Ureter (tissue), 1 donor: Measurements from ENCODE around the gene TDRD1. TPM values are rescaled to one million over a fixed set of nuclear protein-coding genes. Genes with fewer than 3 reads are reported as not detected.

Experiments
- DNase-seq: peaks from one replicate; pipeline ENCODE4 v3.0.0-alpha.2; 2020; ENCODE audit warnings: low spot score
- total RNA-seq: library from RNA; stranded (reverse); gene quantifications from one replicate; pipeline ENCODE4 v1.2.4, GENCODE V29; 2023
- donor health status: DM: yes; HTN: yes; CAD: no.

The TDRD1 gene
- total RNA-seq, 1 donor from 2014 or later, result 0.23 TPM

GRCh38 chr10:114239117-114239993 is 60.2 kb downstream of the TDRD1 start, which contains the start of gene VWA2:
Gene VWA2 (plus strand): TSS chr10:114239254. CDS start chr10:114248714, 9,460 bp downstream.
- DNase-seq, result no peak

GRCh38 chr10:114239994-114240345 is 60.8 kb downstream of the TDRD1 start:
- no peak for DNase-seq

GRCh38 chr10:114242235-114242634 is 63.1 kb downstream of the TDRD1 start:
- DNase-seq, result no peak

GRCh38 chr10:114243661-114244060 is 64.5 kb downstream of the TDRD1 start:
- DNase-seq, result no peak

DNA sequence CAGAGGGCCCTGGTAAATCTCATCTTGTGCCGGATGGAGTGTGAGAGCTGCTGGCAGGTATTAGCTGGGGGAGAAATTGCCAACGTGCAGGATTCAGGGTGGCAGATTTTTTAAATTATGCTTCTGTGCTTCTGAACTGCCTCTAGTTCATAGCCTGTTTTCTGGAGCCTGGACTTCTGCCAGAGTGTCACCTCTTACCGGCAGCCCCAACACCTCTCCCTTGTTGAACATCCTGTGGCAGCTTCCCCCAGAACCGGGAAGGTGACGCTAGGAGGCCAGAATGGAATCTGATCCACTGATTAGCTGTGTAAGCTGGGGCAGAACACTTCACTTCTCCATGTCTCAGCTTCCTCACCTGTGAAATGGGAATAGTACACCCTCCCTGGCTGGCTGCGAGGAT is 65.0 kb downstream of the TDRD1 start:
- DNase-seq, result no peak

DNA sequence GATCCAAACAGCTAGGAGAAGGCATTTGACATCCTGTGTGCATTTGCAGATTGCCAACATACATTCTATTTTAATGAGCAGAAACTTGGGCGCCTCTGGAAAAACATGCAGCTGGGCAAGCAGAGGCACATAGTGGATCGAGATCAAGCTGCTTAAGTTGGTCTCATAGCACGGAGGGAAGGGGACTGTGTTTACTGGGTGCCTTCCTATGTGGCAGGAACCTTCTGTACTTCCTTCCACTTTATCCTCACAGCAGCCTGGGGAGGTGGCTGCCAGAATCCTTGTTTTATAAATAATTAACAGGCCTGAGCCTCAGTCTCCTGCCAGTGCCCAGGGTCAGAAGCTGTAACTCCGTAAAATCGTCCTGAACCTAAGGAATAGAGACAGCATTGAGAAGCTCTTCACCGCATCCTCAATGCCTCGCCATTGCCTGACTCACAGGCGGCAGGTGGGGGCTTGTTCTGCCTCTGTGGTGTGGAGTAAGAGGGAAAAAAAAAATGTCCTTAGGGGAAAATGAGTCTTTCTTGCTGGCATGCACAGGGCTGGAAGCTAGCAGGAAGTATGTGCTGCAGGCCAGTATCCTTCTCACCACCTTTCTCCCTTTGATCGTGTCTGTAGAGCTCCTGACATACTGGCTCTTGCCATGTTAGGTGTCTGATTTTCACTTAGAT is 66.1 kb downstream of the TDRD1 start:
- DNase-seq, result peak; percentile 55

- no peak for DNase-seq
These were observed 67.6 kb downstream of the TDRD1 start for GRCh38 chr10:114246679-114247305.

DNA sequence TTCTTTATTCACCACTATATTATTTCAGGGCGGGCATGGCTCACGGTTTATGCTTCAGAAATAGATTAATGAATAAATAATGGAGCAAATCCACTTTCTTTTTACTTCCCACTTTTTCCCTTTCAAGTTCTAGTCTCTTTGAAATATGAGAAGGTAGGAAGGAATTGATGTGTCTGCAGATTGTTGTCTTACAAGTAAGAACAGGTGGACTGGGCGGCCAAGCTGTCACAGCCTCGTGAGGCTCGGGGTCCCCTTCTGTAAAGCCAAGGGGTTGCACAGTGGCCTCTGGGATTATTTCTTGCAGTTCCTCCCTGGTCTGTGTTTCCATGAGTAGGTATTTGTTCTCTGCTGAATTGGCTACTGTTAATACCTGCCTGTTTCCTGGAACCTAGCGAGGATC is 71.1 kb downstream of the TDRD1 start:
- no peak for DNase-seq

DNA sequence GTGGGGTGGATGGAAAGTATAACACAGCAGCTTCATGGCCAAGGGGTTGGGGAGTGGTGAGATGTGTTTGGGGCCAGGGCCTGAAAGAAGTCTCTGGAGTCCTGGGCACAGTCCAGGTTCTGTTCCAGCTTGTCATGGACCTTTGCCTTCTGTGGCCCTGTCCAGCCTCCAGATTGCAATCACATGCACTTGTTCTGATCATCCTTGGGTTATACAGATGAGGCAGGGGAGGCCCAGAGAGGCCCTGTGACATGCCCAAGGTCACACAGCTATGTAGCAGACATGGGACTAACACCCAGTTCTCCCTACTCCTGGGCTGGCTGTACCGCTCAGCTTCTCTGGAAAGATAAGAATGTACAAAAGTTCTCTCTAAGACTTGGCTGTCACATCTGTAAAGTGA is 71.6 kb downstream of the TDRD1 start:
- DNase-seq, result no peak

- no peak for DNase-seq
These were observed 72.9 kb downstream of the TDRD1 start for GRCh38 chr10:114252092-114252491.

- DNase-seq, result no peak
These were observed 73.7 kb downstream of the TDRD1 start for GRCh38 chr10:114252883-114253282.

DNA sequence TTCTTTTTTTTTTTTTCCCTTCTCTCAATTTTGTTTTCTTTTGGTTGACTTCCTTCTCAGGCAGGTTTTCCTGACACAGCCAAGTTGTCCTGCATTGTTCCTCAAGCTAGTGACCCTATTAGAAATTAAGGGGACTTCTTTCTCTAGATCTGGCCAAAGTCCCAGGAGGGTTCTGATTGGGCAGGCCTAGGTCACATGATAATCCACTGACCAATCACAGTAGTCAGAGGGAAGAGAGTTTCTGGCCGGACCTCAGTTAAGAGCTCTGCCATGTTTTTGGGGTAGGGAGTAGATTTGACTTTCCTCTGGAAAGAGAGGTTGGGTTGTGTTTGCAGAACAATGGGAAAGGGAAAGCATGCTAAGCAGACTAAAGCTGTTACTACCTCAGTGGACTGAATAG is 76.1 kb downstream of the TDRD1 start:
- no peak for DNase-seq

DNA sequence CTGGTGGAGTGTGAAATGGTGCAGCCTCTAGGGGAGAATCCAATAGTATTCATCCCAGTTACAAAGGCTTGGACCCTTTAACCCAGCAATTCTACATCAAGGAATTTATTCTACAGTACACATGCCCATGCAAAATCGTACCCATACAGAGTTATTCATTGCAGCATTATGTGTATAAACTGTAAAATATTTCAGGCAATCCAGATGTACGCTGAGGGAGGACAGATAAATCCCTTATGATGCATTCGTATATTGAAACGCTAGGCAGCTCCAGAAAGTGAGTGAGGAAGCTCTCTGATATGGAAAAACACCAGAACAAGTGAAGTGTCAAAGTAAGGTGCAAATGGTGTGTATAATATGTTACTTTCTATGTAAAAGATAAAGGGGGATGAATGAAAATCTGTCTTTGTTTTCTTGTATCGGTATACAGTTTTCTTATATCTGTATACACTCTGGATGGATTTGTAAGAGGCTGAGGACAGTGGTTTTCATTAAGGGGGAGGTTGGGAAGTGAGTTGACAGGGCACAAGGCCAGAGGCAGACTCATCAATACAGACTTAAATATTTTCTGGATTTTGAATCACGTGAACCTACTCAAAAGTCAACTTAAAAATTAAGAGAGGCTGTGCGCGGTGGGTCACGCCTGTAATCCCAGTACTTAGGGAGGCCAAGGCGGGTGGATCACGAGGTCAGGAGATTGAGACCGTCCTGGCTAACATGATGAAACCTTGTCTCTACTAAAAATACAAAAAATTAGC is 77.0 kb downstream of the TDRD1 start:
- DNase-seq, result no peak

DNA sequence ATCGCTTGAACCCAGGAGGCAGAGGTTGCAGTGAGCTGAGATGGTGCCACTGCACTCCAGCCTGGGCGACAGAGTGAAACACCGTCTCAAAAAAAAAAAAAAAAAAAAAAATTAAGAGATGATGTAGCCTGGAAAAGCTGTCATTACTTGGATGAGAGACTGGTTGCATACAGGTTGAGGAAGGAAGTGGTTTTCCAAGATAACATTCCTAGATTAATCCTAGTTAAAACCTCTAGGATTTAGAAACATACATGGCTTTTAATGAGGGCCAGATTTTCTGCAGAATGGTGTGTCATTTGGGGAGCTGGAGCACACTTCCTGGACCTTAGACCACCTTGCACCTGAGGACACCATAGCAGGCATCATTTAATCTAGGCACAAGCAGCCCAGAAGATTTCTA is 77.7 kb downstream of the TDRD1 start:
- DNase-seq, result no peak

GRCh38 chr10:114257498-114257897 is 78.3 kb downstream of the TDRD1 start:
- DNase-seq, result no peak

- no peak for DNase-seq
These were observed 79.2 kb downstream of the TDRD1 start for GRCh38 chr10:114258274-114258840.

DNA sequence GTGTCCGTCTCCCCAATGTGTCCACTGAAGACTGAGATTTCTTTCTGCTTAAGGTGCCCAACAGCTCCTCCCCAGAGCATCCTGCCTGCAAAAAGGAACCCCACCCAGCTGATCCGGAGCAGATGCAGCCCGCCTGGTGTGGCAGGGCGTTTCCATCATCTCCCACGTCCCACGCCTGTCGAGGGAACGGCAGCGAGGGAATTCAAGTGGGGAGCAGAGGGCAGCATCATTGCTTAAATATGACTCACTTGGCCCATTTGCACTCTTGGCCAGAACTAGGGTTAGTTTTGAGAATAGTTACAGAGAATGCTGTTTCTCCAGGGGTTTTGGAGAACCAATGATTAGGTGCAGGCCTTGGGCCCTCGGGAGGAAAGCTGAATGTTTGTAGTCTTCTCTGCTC is 80.7 kb downstream of the TDRD1 start:
- DNase-seq, result no peak

GRCh38 chr10:114260366-114260765 is 81.2 kb downstream of the TDRD1 start:
- DNase-seq, result no peak

- DNase-seq, result no peak
These were observed 81.9 kb downstream of the TDRD1 start for GRCh38 chr10:114261076-114261475.

DNA sequence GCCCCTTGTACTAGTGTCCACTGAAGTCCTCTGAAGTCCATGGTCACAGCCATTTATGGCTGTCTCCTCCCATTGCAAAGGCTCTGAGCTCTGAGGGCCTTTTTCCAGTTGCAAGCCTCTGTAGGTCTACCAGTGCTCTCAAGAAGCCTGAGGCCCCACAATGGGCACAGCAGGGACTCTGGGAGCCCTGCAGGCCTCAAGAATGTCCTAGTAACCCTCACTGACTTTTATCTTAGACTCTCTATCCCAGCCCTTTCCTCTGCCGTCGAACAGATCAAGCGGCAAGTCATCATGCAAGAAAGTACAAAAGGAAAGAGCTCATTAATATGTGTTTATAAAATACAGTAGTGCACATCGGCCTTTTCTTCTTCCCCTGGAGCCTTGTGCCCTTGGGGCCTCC is 83.3 kb downstream of the TDRD1 start:
- no peak for DNase-seq

- no peak for DNase-seq
These were observed 86.4 kb downstream of the TDRD1 start for GRCh38 chr10:114265392-114266053.
